Left ventricle myocardium inferior (tissue), 1 donor: Measurements from ENCODE around the gene DHX15. TPM values are rescaled to one million over a fixed set of nuclear protein-coding genes. Genes with fewer than 3 reads are reported as not detected.

ENCODE experiments used
- DNase-seq: peaks from one replicate; pipeline ENCODE4 v3.0.0-alpha.2; 2020
- H3K27ac ChIP-seq: fragments of 200-600 bp; replicated peaks from 2 replicates; pipeline ENCODE4 v1.8.0; 2021
- H3K27me3 ChIP-seq: fragments of 200-600 bp; 2 replicates; pipeline ENCODE4 v1.8.0; 2021; ENCODE audit warnings: low read depth
- H3K36me3 ChIP-seq: fragments of 200-600 bp; 2 replicates; pipeline ENCODE4 v1.8.0; 2021
- H3K4me1 ChIP-seq: fragments of 200-600 bp; 2 replicates; pipeline ENCODE4 v1.8.0; 2021
- H3K4me3 ChIP-seq: fragments of 200-600 bp; 2 replicates; pipeline ENCODE4 v1.8.0; 2021; ENCODE audit warnings: mild to moderate bottlenecking, moderate library complexity
- H3K9me3 ChIP-seq: fragments of 200-600 bp; replicated peaks from 2 replicates; pipeline ENCODE4 v1.8.0; 2021
- intact Hi-C: fragments of 100-400 bp; cut with micrococcal nuclease; formaldehyde crosslinking; loops from one replicate; pipeline ENCODE4 v1.11.0; 2022
- total RNA-seq: library from RNA; stranded (reverse); fragmentation: NEBNext Ultra II Directional; extraction: Animal tissue kit (Norgen Biotek cat#: 25700); gene quantifications from one replicate; pipeline ENCODE4 v1.2.1, GENCODE V29; 2021
- TF ChIP-seq, protein P1 (sequence below): fragments of 200-600 bp; IDR thresholded peaks from 2 replicates; pipeline ENCODE4 v1.8.0; 2021; ENCODE audit warnings: antibody characterized with exemption, mild to moderate bottlenecking, borderline replicate concordance
- donor health status: DM: no; HTN: yes; CAD: no; lungs with severe emphysema.

Gene DHX15
- total RNA-seq, 1 donor from 2014 or later, result 50.7 TPM

DNA sequence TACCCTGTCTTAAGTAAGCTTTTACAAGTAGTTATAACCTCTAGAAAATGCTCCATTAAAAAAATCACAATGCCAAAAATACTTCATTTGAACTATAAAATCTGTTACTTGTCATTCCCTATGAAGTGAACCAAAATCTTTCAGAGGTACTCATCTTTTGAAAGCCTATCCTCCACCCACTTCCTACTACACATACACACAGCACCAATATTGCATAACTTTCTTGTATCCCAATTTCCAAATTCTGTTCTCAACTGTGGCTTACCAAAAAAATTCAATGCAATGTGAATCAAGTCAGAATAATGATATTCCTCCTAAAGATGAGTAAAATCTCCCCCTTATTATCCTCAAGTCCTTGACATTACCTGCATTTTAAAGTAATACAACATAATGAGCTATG lies 15.9 kb downstream of the DHX15 start:
- intact Hi-C loops, result no loop called here
- peaks cover 79% of the 10 kb centered on the region for H3K4me1 ChIP-seq
- peaks cover 34% of the 10 kb centered on the region for H3K36me3 ChIP-seq
- no peaks in the 10 kb centered on the region for H3K27me3 ChIP-seq
- TF ChIP-seq, protein P1, sequence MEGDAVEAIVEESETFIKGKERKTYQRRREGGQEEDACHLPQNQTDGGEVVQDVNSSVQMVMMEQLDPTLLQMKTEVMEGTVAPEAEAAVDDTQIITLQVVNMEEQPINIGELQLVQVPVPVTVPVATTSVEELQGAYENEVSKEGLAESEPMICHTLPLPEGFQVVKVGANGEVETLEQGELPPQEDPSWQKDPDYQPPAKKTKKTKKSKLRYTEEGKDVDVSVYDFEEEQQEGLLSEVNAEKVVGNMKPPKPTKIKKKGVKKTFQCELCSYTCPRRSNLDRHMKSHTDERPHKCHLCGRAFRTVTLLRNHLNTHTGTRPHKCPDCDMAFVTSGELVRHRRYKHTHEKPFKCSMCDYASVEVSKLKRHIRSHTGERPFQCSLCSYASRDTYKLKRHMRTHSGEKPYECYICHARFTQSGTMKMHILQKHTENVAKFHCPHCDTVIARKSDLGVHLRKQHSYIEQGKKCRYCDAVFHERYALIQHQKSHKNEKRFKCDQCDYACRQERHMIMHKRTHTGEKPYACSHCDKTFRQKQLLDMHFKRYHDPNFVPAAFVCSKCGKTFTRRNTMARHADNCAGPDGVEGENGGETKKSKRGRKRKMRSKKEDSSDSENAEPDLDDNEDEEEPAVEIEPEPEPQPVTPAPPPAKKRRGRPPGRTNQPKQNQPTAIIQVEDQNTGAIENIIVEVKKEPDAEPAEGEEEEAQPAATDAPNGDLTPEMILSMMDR, result no peak
- no peak for DNase-seq
- no peak overlapping the region for H3K4me3 ChIP-seq
- no peaks in the 10 kb centered on the region for H3K9me3 ChIP-seq
- no peak overlapping the region for H3K27ac ChIP-seq

DNA sequence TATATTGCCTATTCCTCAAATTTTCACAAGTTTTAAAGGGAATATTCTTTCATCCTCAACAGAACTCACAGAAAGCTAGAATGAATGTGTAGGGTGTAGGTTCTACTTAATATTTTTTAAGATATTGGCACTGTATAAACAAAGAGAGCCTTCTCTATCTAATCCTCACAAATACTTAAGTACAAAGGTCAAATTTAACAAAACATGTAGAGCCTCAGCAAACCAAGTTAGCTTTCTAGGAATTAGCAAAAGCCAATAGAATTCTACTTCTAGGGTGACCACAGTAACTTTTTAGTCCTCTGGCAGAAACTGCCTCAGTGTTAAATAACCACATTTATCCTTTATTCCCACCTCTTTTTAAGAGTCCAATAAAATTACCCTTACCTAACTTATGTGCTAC lies 19.3 kb downstream of the DHX15 start:
- Histone ChIP-seq H3K4me3 (no peak overlapping the region), H3K27me3 (no peaks in the 10 kb centered on the region), H3K9me3 (peaks cover 5% of the 10 kb centered on the region), H3K36me3 (peaks cover 36% of the 10 kb centered on the region), H3K4me1 (peaks cover 65% of the 10 kb centered on the region), H3K27ac (no peak overlapping the region)
- DNase-seq, result no peak
- TF ChIP-seq, protein P1, result no peak
- intact Hi-C loops, result no loop called here

DNA sequence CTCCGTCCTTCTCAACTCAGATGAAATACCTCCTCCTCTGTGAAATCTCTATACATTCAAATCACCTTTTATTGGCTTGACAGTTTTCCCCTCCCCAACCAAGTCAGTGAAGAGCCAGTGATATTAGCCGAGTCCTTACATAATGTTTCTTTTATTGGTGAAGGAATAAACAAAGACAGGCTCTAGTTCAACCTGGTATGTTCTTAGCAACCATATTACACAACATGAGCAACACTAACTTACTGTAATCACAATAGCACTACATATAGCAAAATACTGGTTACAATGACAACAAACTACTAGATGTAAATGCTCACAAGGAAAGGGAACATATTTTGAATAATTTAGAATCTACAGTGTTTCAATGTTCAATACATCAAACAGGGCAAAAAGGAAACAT lies 19.9 kb downstream of the DHX15 start:
- Histone ChIP-seq H3K4me3 (no peak overlapping the region), H3K27me3 (no peaks in the 10 kb centered on the region), H3K4me1 (peaks cover 65% of the 10 kb centered on the region), H3K36me3 (peaks cover 36% of the 10 kb centered on the region), H3K9me3 (peaks cover 5% of the 10 kb centered on the region), H3K27ac (no peak overlapping the region)
- TF ChIP-seq, protein P1, result no peak
- intact Hi-C loops, result no loop called here
- no peak for DNase-seq

DNA sequence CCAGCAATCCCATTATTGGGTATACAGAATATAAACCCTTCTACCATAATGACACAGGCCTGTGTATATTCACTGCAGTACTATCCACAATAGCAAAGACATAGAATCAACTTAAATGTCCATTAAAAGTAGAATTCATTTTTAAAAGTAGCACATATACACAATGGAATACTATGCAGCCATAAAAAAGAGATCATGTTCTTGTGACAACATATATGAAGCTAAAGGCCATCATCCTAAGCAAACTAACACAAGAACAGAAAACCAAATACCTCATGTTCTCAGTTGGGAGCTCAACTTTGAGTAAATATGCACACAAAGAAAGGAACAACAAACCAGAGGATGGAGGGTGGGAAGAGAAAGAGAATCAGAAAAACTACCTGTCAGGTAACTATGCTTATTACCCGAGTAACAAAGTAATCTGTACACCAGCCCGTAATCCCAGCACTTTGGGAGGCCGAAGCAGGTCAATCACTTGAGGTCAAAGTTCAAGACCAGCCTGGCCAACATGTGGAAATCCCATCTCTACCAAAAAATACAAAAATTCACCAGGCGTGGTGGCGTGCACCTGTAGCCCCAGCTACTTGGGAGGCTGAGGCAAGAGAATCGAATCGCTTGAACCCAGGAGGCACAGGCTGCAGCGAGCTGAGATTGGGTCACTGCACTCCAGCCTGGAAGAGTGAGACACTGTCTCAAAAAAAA lies 22.8 kb downstream of the DHX15 start:
- H3K4me3 ChIP-seq, result no peak overlapping the region
- no peaks in the 10 kb centered on the region for H3K27me3 ChIP-seq
- TF ChIP-seq, protein P1, result no peak
- DNase-seq, result no peak
- peaks cover 5% of the 10 kb centered on the region for H3K9me3 ChIP-seq
- no peak overlapping the region for H3K27ac ChIP-seq
- peaks cover 71% of the 10 kb centered on the region for H3K4me1 ChIP-seq
- intact Hi-C loops, result no loop called here
- peaks cover 26% of the 10 kb centered on the region for H3K36me3 ChIP-seq

DNA sequence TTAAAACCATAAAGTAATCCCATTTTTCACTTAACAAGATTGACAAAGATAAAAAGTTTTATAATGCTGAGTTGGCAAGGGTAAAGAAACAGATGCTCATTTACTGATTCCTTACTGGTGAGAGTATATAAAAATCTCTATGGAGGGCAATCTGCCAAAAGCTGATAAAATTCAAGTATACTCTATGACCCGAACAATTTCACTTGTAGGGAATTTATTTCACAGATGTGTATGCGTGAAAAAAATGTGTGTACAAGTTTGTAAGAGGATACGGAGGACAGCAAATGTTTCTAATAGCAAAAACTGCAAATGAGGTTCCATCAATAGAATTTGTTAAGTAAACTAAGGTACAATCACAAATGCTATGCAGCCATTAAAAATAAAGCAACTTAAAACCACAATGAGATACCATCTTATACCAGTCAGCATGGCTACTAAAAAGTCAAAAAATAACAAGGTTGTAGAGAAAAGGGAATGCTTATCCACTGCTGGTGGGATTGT lies 23.4 kb downstream of the DHX15 start:
- DNase-seq, result no peak
- peaks cover 22% of the 10 kb centered on the region for H3K36me3 ChIP-seq
- H3K27ac ChIP-seq, result no peak overlapping the region
- no peak overlapping the region for H3K4me3 ChIP-seq
- peaks cover 71% of the 10 kb centered on the region for H3K4me1 ChIP-seq
- peaks cover 5% of the 10 kb centered on the region for H3K9me3 ChIP-seq
- intact Hi-C loops, result no loop called here
- no peaks in the 10 kb centered on the region for H3K27me3 ChIP-seq
- TF ChIP-seq, protein P1, result no peak
